AG09319 (cell line): ENCODE data around the gene PNMT.

ENCODE experiments used
- DNase-seq: peaks from one replicate; pipeline ENCODE4 v3.0.0-alpha.2; 2010; ENCODE audit warnings: low read depth; ENCODE audit errors: extremely low read depth
- TF ChIP-seq, protein P1 (sequence below): IDR thresholded peaks from 2 replicates; pipeline ENCODE4 v1.5.1; 2011; ENCODE audit warnings: low read depth, mild to moderate bottlenecking, inconsistent platforms, low read length, moderate library complexity

The PNMT gene

DNA sequence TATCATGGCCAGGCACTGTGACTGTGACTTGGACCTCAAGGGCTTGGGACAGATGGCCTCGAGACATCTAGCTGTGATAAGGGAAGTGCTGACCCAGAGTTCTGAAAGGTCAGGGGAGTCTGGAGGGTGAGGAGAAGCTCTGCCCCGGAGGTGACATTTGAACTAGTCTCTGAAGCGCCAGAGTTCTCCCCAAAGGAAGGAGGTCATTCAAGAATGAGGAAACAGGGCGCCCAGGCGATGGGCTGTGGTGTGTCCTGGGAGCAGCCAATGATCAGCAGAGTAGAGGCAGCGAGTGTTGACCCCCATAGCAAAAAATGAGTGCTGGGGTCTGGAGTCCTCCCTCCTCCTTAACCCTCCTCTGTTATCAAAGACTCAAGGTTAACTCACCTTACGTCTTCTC, 26.4 kb upstream of the PNMT start:
- DNase-seq: no peak
- TF ChIP-seq, protein P1, sequence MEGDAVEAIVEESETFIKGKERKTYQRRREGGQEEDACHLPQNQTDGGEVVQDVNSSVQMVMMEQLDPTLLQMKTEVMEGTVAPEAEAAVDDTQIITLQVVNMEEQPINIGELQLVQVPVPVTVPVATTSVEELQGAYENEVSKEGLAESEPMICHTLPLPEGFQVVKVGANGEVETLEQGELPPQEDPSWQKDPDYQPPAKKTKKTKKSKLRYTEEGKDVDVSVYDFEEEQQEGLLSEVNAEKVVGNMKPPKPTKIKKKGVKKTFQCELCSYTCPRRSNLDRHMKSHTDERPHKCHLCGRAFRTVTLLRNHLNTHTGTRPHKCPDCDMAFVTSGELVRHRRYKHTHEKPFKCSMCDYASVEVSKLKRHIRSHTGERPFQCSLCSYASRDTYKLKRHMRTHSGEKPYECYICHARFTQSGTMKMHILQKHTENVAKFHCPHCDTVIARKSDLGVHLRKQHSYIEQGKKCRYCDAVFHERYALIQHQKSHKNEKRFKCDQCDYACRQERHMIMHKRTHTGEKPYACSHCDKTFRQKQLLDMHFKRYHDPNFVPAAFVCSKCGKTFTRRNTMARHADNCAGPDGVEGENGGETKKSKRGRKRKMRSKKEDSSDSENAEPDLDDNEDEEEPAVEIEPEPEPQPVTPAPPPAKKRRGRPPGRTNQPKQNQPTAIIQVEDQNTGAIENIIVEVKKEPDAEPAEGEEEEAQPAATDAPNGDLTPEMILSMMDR: no peak

DNA sequence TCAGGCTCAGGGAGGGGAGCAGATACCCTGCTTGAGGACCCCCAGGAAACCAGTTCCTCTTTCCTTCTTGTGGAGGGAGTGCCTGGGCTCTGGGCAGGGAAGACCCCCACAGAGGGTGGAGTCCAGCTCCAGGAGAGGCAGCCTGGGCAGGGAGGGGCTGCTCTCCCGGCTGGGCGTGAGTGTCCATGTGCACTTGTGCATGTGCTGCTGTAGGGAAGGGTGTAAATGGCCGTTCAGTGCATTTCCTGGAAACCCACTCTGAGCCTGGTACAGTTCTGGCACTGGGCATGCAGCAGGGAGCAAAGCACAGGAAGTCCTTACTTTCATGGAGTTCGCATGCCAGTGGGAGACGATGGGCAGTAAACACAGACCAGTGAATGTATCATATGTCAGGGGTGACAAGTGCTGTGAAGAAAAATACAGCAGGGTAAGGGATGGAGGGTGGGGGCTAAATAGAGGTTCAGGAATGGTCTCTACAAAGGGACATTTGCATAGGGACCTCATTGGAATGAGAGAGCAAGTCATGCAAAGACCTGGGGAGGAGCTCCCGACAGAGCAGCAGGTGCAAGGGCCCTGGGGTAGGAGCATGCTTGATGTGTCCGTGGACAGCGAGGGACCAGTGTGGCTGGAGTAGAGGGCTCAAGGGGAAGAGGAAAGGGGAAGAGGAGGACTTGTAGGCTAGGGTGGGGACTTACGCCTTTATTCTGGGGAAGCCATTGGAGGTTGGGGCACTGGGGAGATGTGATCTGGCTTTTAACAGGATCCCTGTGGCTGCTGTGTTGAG, 25.8 kb upstream of the PNMT start:
- DNase-seq: no peak
- TF ChIP-seq, protein P1: no peak

DNA sequence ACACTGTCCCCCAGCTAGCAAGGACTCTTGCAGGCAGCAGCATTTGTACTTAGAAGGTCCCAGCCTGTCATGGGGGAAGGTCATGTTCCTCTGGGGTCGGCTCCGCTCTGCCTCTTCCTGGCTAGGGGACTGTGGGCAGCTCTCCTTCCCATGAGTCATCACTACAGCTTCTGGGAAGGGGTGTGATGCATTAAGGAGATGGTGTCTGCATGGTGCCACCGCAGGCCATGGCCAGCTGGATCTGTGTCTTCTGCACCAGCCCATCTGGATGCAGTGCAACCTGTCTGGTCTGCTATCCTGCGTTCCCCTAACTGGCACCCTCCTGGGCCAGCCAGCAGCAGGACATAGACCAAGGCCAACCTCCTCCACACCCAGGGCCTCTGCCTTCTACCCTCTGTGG, 25.0 kb upstream of the PNMT start:
- DNase-seq: no peak
- TF ChIP-seq, protein P1: no peak

DNA sequence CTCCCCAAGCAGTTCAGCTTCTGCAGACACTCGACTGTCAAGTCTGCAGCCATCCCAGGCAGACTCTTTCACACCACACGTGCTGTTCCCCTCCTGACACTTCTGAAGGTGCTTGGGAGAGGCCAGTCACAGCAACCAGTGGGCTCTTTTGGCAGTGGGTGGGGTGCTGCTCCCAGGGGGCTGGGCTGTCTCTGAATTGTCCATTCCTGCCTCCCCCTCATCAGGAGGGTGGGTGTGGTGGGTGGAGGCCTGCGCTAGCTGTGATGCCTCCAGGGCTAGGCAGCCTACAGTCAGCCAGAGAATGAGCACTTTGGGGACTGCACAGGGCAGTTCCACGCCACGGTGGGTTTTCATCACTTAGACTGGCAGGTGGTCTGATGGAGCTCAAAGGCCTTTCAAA, 21.0 kb upstream of the PNMT start:
- TF ChIP-seq, protein P1: no peak
- DNase-seq: no peak

DNA sequence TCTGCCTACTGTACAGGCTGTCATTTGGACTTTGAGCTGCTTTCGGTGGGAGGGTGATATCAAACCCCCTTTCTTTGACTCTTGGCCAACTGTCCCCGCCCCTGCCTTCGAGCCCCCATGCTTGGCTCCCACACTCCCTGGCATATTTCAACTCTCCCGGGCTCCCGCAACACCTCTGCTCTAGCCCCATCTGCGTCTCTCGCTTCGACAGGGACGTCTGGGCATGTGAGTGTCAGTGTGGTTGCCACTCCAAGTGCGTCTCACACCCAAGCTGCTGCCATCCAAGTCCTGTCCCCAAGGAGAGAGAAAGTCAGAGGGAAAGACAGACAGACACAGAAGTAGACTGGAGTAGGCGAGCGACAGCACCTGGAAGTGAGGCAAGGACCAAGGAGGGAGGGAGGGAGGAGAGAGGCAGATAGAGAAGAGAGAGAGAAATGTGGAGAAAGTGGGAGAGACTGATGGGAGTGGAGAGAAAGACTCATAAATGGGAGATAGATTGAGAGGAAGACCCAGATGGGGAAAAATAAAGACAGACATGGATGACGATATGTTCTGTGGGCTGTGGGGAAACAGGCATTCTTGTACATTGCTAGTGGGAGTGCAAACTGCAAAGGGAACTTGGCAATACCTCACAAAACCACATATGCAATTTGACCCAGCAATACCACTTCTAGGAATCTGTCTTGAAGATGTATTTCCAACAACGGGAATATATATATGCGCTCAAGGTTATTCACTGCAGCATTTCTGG, 19.5 kb upstream of the PNMT start:
- no peak for DNase-seq
- TF ChIP-seq, protein P1: no peak

DNA sequence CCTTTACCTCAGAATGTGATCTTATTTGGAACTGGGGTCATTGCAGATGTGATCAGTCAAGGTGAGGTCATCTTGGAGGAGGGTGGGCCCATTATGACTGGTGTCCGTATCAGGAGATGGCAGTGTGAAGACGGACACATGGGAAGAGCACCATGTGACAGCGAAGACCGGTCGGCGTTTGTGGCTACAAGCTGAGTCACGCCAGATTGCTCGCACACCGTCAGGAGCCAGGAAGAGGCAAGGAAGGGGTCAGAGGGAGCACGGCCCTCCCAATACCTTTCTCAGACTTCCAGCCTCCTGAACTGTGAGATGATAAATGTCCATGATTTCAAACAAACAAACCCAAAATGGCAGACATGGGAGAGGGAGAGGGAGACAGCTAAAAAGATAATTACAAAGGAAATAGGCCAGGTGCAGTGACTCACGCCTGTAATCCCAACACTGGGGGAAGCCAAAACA, 18.1 kb upstream of the PNMT start:
- TF ChIP-seq, protein P1: no peak
- no peak for DNase-seq
